Gastrocnemius medialis (tissue), 4 donors: ENCODE measurements around the gene FANCB. TPM values are rescaled to one million over a fixed set of nuclear protein-coding genes. Genes with fewer than 3 reads are reported as not detected.

Source experiments
- ATAC-seq, 2 donors: fragments of 150-250 bp; one replicate each; pipeline ENCODE4 v1.9.1; 2016
- DNase-seq, 2 donors: peaks; one replicate each; pipeline ENCODE4 v3.0.0-alpha.2; 2019
- H3K27ac ChIP-seq, 4 donors: fragments of 200-600 bp; sonication (generic); 1 replicate in 1 of 4; 2 replicates in 3 of 4; pipeline ENCODE4 v1.5.1; 2016 to 2018; ENCODE audit warnings: mild to moderate bottlenecking in 2 of 4, moderate library complexity in 1 of 4
- H3K27me3 ChIP-seq, 3 donors: fragments of 200-600 bp; sonication (generic) in 2 of 3; 1 replicate in 1 of 3; 2 replicates in 2 of 3; pipeline versions ENCODE4 v1.5.1 to v1.6.0; 2016 to 2019; ENCODE audit warnings: mild to moderate bottlenecking in 1 of 3, moderate library complexity in 1 of 3
- H3K36me3 ChIP-seq, 2 donors: fragments of 200-600 bp; sonication (generic) in 1 of 2; one replicate each; pipeline ENCODE4 v1.5.1; 2017 to 2018
- H3K4me1 ChIP-seq, 2 donors: fragments of 200-600 bp; sonication (generic) in 1 of 2; one replicate each; pipeline ENCODE4 v1.5.1; 2016 to 2017; ENCODE audit warnings: mild to moderate bottlenecking in 2 of 2
- H3K4me3 ChIP-seq, 4 donors: fragments of 200-600 bp; sonication (generic) in 3 of 4; 1 replicate in 1 of 4; 2 replicates in 3 of 4; pipeline ENCODE4 v1.5.1; 2016 to 2019; ENCODE audit warnings: mild to moderate bottlenecking in 2 of 4
- H3K9me3 ChIP-seq, 3 donors: fragments of 200-600 bp; sonication (generic) in 2 of 3; 1 replicate in 1 of 3; 2 replicates in 2 of 3; pipeline ENCODE4 v1.5.1; 2016 to 2019
- POLR2A ChIP-seq, 2 donors: fragments of 450-650 bp; IDR thresholded peaks; one replicate each; pipeline ENCODE4 v1.6.1; 2017; ENCODE audit warnings: antibody characterized with exemption in 2 of 2, mild to moderate bottlenecking in 2 of 2, moderate library complexity in 2 of 2
- in situ Hi-C, 4 donors: fragments of 200-750 bp; cut with MboI; loops; one replicate each; pipeline versions ENCODE4 v1.15.0 to v1.8.0; 2017; ENCODE audit warnings: low sequenced_read_pairs in 4 of 4
- intact Hi-C: fragments of 100-400 bp; cut with DNase I; formaldehyde crosslinking; loops from one replicate; pipeline ENCODE4 v1.15.1; 2023; ENCODE audit warnings: low total_unique reads
- total RNA-seq, 4 donors: library from RNA; depleted of rRNA; stranded (reverse); fragments of >200 nt; gene quantifications; one replicate each; pipeline versions ENCODE4 v1.1.0 to v1.2.3, GENCODE V29; 2016
- TF ChIP-seq, protein P1 (sequence below), 5 experiments: fragments of 450-650 bp in 3 of 5; fragments of 200-600 bp in 2 of 5; sonication (generic) in 2 of 5; IDR thresholded peaks in 4 of 5; conservative IDR thresholded peaks in 1 of 5; 1 replicate in 4 of 5; 2 replicates in 1 of 5; pipeline ENCODE4 v1.5.1; 2016 to 2019; ENCODE audit warnings: antibody characterized with exemption in 5 of 5, mild to moderate bottlenecking in 3 of 5, moderate library complexity in 3 of 5

FANCB gene
- total RNA-seq, 4 donors from 2014 or later, result 0.11 to 0.41 (median 0.16) TPM; not detected in 1

DNA sequence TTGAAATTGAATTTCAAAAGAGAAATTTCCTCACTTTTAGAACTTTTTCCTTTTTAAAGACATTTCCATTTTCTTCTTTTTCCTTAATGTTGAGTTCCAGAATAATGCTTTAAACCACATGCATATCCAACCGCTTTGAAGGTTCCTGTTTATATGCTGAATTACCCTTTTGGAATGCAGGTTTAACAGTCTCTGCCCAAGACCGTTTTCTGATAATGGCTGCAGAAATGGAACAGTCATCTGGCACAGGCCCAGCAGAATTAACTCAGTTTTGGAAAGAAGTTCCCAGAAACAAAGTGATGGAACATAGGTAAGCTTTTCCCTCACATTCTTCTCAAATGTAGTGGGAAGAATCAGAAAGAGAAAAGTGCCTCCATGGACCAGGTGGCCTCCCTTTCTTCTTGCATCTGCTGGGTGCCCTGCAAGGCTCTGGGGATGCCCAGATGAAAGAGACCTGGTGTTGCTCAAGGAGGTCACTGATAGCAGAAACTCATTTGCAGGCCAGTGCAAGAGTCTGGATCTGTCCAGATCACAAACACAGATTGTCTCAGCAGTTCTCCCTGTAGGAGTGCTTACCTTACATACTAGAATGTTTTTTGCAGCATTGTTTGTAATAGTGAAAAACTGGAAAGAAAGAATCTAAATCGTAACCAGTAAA, 43.3 kb upstream of the FANCB start:
- no peak overlapping the region for H3K27ac ChIP-seq
- no peaks in the 10 kb centered on the region for H3K27me3 ChIP-seq
- intact Hi-C loops (no loop called here), in situ Hi-C loops (no loop called here)
- H3K36me3 ChIP-seq, result peaks cover 0 to 18% of the 10 kb centered on the region in 2 donors
- DNase-seq, result no peak
- no peaks in the 10 kb centered on the region for H3K9me3 ChIP-seq
- H3K4me1 ChIP-seq, result no peaks in the 10 kb centered on the region
- no peak for TF ChIP-seq POLR2A (IDR thresholded peaks at IDR 0.05)
- TF ChIP-seq, protein P1, sequence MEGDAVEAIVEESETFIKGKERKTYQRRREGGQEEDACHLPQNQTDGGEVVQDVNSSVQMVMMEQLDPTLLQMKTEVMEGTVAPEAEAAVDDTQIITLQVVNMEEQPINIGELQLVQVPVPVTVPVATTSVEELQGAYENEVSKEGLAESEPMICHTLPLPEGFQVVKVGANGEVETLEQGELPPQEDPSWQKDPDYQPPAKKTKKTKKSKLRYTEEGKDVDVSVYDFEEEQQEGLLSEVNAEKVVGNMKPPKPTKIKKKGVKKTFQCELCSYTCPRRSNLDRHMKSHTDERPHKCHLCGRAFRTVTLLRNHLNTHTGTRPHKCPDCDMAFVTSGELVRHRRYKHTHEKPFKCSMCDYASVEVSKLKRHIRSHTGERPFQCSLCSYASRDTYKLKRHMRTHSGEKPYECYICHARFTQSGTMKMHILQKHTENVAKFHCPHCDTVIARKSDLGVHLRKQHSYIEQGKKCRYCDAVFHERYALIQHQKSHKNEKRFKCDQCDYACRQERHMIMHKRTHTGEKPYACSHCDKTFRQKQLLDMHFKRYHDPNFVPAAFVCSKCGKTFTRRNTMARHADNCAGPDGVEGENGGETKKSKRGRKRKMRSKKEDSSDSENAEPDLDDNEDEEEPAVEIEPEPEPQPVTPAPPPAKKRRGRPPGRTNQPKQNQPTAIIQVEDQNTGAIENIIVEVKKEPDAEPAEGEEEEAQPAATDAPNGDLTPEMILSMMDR (IDR thresholded peaks at IDR 0.05 in 4 of 5, conservative IDR thresholded peaks at IDR 0.05 in 1 of 5), result no peak
- H3K4me3 ChIP-seq, result no peak overlapping the region
- ATAC-seq, result no peak

DNA sequence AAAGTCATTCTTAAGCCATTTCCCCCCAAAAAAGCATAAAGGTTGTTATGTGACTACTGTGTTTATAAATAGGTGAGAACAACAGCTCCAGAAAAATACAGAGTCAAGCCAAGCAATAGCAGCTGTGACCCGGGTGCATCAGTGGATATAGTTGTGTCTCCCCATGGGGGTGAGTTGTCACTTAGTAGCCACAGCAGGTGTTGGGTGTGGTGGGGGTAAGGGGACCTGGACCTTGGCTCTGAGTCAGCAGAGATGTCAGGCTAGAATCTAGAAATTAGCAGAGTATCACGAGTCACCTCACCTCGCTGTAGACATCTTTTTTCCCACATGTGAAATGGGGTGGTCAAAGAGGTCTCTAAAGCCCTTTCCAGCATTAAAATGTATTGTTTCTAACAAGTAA, 42.7 kb upstream of the FANCB start:
- H3K27me3 ChIP-seq, result no peaks in the 10 kb centered on the region
- TF ChIP-seq POLR2A (IDR thresholded peaks at IDR 0.05), result no peak
- TF ChIP-seq, protein P1 (IDR thresholded peaks at IDR 0.05 in 4 of 5, conservative IDR thresholded peaks at IDR 0.05 in 1 of 5), result no peak

DNA sequence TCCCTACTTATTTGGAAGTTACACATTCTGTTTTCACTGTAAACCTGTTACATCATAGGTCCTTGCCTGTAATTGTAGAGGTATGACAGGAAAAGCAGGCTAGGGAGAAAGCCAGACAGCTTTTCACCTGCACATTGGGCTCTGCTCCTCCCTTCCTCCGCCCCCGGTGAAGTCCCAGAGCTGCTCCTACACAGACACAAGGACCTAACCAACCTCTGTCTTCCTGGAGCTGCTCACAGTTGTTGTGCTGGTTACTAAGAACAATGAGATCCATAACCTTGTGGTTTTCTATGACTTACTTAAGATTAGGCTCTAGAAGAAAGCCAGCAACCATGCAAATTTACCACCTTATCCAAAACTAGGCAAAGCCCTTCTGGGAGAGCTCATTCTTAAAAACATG, 40.4 kb upstream of the FANCB start:
- Histone ChIP-seq H3K4me3 (no peak overlapping the region), H3K36me3 (peaks cover 0 to 7% of the 10 kb centered on the region in 2 donors), H3K9me3 (no peaks in the 10 kb centered on the region), H3K27me3 (no peaks in the 10 kb centered on the region), H3K27ac (no peak overlapping the region), H3K4me1 (no peaks in the 10 kb centered on the region)
- ATAC-seq, result no peak
- intact Hi-C loops (no loop called here), in situ Hi-C loops (no loop called here)
- DNase-seq, result no peak
- TF ChIP-seq, protein P1 (IDR thresholded peaks at IDR 0.05 in 4 of 5, conservative IDR thresholded peaks at IDR 0.05 in 1 of 5), result no peak
- TF ChIP-seq POLR2A (IDR thresholded peaks at IDR 0.05), result no peak

More for the DNA sequence above, 42.7 kb upstream of the FANCB start:
- H3K4me3 ChIP-seq, result no peak overlapping the region
- in situ Hi-C loops, result no loop called here
- peaks cover 0 to 18% of the 10 kb centered on the region in 2 donors for H3K36me3 ChIP-seq
- no peaks in the 10 kb centered on the region for H3K9me3 ChIP-seq
- H3K27ac ChIP-seq, result no peak overlapping the region
- no peaks in the 10 kb centered on the region for H3K4me1 ChIP-seq
- ATAC-seq (no peak), DNase-seq (no peak)
- intact Hi-C loops, result no loop called here

DNA sequence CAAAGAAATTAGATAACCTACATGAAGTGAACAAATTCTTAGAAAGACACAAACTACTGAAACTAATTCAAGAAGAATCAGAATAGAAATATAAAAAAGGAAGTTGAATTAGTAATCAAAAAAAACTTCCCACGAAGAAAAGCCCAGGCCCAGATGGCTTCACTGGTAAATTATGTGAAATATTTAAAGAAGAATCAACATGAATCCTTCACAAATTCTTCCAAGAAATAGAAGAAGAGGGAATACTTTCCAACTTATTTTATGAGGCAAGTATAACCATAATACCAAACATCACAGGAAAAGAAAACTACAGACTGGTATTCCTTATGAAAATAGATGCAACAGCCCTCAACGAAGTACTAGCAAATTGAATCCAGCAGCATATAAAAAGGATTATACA, 31.0 kb upstream of the FANCB start:
- H3K4me3 ChIP-seq, result no peak overlapping the region
- no peaks in the 10 kb centered on the region for H3K9me3 ChIP-seq
- no peaks in the 10 kb centered on the region for H3K36me3 ChIP-seq
- no peak for DNase-seq
- no peak overlapping the region for H3K27ac ChIP-seq
- ATAC-seq, result no peak
- TF ChIP-seq POLR2A (IDR thresholded peaks at IDR 0.05), result no peak
- TF ChIP-seq, protein P1 (IDR thresholded peaks at IDR 0.05 in 4 of 5, conservative IDR thresholded peaks at IDR 0.05 in 1 of 5), result no peak
- in situ Hi-C loops, result no loop called here
- intact Hi-C loops, result no loop called here
- H3K4me1 ChIP-seq, result no peaks in the 10 kb centered on the region
- H3K27me3 ChIP-seq, result no peaks in the 10 kb centered on the region

DNA sequence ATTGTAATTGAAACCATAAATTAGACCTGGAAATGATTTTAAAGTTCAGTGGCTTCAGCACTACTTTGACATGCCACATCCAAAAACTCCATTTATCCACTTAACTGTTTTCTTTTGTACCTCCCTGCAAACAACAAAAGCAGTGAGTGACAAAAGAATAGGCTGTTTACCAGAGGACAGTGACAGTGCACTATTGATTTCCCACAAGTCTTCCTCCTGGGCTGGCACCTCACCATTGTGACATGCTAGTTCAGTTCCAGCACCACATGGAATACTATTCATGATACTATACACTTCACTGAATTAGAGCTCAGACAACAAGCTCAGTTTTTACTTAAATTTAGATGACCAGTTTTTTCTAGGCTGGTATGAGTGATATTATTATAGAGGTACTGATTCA, 29.7 kb upstream of the FANCB start:
- no peak for TF ChIP-seq POLR2A (IDR thresholded peaks at IDR 0.05)
- TF ChIP-seq, protein P1 (IDR thresholded peaks at IDR 0.05 in 4 of 5, conservative IDR thresholded peaks at IDR 0.05 in 1 of 5), result no peak
- ATAC-seq (no peak), DNase-seq (no peak)
- in situ Hi-C loops, result no loop called here
- H3K4me1 ChIP-seq, result no peaks in the 10 kb centered on the region
- no peak overlapping the region for H3K27ac ChIP-seq
- H3K27me3 ChIP-seq, result no peaks in the 10 kb centered on the region
- H3K4me3 ChIP-seq, result no peak overlapping the region
- intact Hi-C loops, result no loop called here
- no peaks in the 10 kb centered on the region for H3K36me3 ChIP-seq
- H3K9me3 ChIP-seq, result no peaks in the 10 kb centered on the region
